HepG2 (cell line): ENCODE results near the gene PRKAR1B. TPM values are rescaled to one million over a fixed set of nuclear protein-coding genes. Genes with fewer than 3 reads are reported as not detected.

Source experiments
- ATF7-NPFF ChIP-seq: sonication (generic); formaldehyde crosslinking; IDR thresholded peaks from 2 replicates; pipeline ENCODE4 v1.8.1; 2023; ENCODE audit warnings: mild to moderate bottlenecking, low read depth, missing genetic modification reagents, moderate library complexity
- HMGA1 ChIP-seq: sonication (generic); formaldehyde crosslinking; conservative IDR thresholded peaks from 2 replicates; pipeline ENCODE4 v1.4.0; 2020; ENCODE audit warnings: missing genetic modification reagents
- MATR3 ChIP-seq: sonication (generic); formaldehyde crosslinking; IDR thresholded peaks from 2 replicates; pipeline ENCODE4 v1.4.0; 2020; ENCODE audit warnings: missing genetic modification reagents
- MTF2 ChIP-seq: sonication (generic); formaldehyde crosslinking; IDR thresholded peaks from 2 replicates; pipeline ENCODE4 v1.5.0; 2020; ENCODE audit warnings: missing genetic modification reagents, borderline replicate concordance
- MYC ChIP-seq: sonication (generic); formaldehyde crosslinking; IDR thresholded peaks from 2 replicates; pipeline ENCODE4 v1.9.0; 2021; ENCODE audit warnings: missing genetic modification reagents, borderline replicate concordance
- NAIF1 ChIP-seq: sonication (generic); formaldehyde crosslinking; IDR thresholded peaks from 2 replicates; pipeline ENCODE4 v1.5.0; 2020; ENCODE audit warnings: mild to moderate bottlenecking, missing genetic modification reagents, borderline replicate concordance
- WIZ ChIP-seq: sonication (generic); formaldehyde crosslinking; IDR thresholded peaks from 2 replicates; pipeline ENCODE4 v1.5.1; 2020; ENCODE audit warnings: mild to moderate bottlenecking, missing genetic modification reagents
- ZBTB1 ChIP-seq: sonication (generic); formaldehyde crosslinking; IDR thresholded peaks from 2 replicates; pipeline ENCODE4 v1.4.0; 2020; ENCODE audit warnings: missing genetic modification reagents, borderline replicate concordance
- ZNF484 ChIP-seq: sonication (generic); formaldehyde crosslinking; IDR thresholded peaks from 2 replicates; pipeline ENCODE4 v1.5.1; 2020; ENCODE audit warnings: mild to moderate bottlenecking, low read depth, missing genetic modification reagents, borderline replicate concordance
- polyA plus RNA-seq, 8 experiments: library from polyadenylated mRNA; depleted of rRNA in 3 of 8; stranded (reverse) in 7 of 8; unstranded in 1 of 8; fragments of >200 nt; fragmentation: Illumina TruSeq in 4 of 8; extraction: Trizol in 4 of 8; gene quantifications; 2 replicates each; pipeline versions ENCODE4 v1.2.1 to v1.2.3, GENCODE V29; 2011 to 2016; ENCODE audit warnings: low read depth in 4 of 8, missing spikeins in 1 of 8, mixed read lengths in 1 of 8; ENCODE audit not compliant: insufficient read depth in 1 of 8
- total RNA-seq, 5 experiments: library from RNA; depleted of rRNA; stranded (reverse); fragments of >200 nt; fragmentation: Illumina TruSeq; extraction: Trizol; gene quantifications; 2 replicates each; pipeline ENCODE4 v1.2.3, GENCODE V29; 2016; ENCODE audit warnings: low read depth in 1 of 5
- TF ChIP-seq, protein P1 (sequence below): sonication (generic); formaldehyde crosslinking; IDR thresholded peaks from 2 replicates; pipeline ENCODE4 v1.9.0; 2021; ENCODE audit warnings: mild to moderate bottlenecking, missing genetic modification reagents
- TF ChIP-seq, protein P2 (sequence below): sonication (generic); formaldehyde crosslinking; IDR thresholded peaks from 2 replicates; pipeline ENCODE4 v1.5.0; 2020; ENCODE audit warnings: missing genetic modification reagents
- TF ChIP-seq, protein P3 (sequence below), 2 experiments: fragments of 450-650 bp in 1 of 2; sonication (generic) in 1 of 2; formaldehyde crosslinking in 1 of 2; IDR thresholded peaks; 2 replicates each; pipeline versions ENCODE4 v1.6.1 to v1.8.0; 2016 to 2022; ENCODE audit warnings: antibody characterized with exemption in 1 of 2, mild to moderate bottlenecking in 1 of 2, missing genetic modification reagents in 1 of 2

Gene PRKAR1B
- total and polyA plus RNA-seq, 2 of the 13 experiments (the other 11 are each of a cell fraction or from before 2014, with no cell fraction given): 7.9 to 28.2 TPM

DNA sequence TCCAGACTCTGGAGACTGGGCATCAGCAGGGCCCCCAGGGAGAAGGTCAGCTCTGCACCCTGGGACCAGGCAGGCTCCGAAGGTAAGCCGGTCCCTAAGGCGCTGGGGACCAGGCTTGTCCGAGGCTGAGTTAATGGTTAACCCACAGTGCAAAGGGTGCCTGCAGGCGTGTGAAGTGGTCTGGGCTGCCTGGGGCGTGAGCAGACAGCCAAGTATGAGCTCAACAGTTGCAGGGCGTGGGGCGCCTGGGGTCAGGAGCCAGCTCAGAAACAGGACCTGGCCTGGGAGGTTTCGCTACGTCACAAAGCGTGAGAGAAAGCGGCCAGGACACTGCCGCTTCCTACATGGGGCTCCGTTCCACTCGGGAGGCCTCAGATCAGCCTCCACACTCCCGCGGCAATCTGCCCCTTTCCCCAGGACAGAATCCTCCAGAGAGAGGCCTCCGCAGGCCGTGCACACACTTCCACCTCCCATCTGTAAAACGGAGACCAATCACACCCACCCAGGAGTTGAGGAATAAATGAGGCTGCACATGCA, 223.4 kb downstream of the PRKAR1B start (continued):
- TF ChIP-seq, protein P1, sequence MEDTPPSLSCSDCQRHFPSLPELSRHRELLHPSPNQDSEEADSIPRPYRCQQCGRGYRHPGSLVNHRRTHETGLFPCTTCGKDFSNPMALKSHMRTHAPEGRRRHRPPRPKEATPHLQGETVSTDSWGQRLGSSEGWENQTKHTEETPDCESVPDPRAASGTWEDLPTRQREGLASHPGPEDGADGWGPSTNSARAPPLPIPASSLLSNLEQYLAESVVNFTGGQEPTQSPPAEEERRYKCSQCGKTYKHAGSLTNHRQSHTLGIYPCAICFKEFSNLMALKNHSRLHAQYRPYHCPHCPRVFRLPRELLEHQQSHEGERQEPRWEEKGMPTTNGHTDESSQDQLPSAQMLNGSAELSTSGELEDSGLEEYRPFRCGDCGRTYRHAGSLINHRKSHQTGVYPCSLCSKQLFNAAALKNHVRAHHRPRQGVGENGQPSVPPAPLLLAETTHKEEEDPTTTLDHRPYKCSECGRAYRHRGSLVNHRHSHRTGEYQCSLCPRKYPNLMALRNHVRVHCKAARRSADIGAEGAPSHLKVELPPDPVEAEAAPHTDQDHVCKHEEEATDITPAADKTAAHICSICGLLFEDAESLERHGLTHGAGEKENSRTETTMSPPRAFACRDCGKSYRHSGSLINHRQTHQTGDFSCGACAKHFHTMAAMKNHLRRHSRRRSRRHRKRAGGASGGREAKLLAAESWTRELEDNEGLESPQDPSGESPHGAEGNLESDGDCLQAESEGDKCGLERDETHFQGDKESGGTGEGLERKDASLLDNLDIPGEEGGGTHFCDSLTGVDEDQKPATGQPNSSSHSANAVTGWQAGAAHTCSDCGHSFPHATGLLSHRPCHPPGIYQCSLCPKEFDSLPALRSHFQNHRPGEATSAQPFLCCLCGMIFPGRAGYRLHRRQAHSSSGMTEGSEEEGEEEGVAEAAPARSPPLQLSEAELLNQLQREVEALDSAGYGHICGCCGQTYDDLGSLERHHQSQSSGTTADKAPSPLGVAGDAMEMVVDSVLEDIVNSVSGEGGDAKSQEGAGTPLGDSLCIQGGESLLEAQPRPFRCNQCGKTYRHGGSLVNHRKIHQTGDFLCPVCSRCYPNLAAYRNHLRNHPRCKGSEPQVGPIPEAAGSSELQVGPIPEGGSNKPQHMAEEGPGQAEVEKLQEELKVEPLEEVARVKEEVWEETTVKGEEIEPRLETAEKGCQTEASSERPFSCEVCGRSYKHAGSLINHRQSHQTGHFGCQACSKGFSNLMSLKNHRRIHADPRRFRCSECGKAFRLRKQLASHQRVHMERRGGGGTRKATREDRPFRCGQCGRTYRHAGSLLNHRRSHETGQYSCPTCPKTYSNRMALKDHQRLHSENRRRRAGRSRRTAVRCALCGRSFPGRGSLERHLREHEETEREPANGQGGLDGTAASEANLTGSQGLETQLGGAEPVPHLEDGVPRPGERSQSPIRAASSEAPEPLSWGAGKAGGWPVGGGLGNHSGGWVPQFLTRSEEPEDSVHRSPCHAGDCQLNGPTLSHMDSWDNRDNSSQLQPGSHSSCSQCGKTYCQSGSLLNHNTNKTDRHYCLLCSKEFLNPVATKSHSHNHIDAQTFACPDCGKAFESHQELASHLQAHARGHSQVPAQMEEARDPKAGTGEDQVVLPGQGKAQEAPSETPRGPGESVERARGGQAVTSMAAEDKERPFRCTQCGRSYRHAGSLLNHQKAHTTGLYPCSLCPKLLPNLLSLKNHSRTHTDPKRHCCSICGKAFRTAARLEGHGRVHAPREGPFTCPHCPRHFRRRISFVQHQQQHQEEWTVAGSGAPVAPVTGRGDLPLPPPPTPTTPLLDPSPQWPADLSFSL (CRISPR knock-in tag): no peak
- TF ChIP-seq ZNF484 (no peak), WIZ (CRISPR knock-in tag) (no peak), NAIF1 (CRISPR knock-in tag) (no peak), MTF2 (CRISPR knock-in tag) (no peak), ATF7-NPFF (peak; percentile 20; the same call in 1 of the 2 replicates), HMGA1 (CRISPR knock-in tag) (no peak), MATR3 (CRISPR knock-in tag) (no peak), ZBTB1 (CRISPR knock-in tag) (no peak), MYC (CRISPR knock-in tag) (peak; percentile 84; the same call in 1 of the 2 replicates)
- TF ChIP-seq, protein P2, sequence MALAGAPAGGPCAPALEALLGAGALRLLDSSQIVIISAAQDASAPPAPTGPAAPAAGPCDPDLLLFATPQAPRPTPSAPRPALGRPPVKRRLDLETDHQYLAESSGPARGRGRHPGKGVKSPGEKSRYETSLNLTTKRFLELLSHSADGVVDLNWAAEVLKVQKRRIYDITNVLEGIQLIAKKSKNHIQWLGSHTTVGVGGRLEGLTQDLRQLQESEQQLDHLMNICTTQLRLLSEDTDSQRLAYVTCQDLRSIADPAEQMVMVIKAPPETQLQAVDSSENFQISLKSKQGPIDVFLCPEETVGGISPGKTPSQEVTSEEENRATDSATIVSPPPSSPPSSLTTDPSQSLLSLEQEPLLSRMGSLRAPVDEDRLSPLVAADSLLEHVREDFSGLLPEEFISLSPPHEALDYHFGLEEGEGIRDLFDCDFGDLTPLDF (CRISPR knock-in tag): no peak
- TF ChIP-seq, protein P3, sequence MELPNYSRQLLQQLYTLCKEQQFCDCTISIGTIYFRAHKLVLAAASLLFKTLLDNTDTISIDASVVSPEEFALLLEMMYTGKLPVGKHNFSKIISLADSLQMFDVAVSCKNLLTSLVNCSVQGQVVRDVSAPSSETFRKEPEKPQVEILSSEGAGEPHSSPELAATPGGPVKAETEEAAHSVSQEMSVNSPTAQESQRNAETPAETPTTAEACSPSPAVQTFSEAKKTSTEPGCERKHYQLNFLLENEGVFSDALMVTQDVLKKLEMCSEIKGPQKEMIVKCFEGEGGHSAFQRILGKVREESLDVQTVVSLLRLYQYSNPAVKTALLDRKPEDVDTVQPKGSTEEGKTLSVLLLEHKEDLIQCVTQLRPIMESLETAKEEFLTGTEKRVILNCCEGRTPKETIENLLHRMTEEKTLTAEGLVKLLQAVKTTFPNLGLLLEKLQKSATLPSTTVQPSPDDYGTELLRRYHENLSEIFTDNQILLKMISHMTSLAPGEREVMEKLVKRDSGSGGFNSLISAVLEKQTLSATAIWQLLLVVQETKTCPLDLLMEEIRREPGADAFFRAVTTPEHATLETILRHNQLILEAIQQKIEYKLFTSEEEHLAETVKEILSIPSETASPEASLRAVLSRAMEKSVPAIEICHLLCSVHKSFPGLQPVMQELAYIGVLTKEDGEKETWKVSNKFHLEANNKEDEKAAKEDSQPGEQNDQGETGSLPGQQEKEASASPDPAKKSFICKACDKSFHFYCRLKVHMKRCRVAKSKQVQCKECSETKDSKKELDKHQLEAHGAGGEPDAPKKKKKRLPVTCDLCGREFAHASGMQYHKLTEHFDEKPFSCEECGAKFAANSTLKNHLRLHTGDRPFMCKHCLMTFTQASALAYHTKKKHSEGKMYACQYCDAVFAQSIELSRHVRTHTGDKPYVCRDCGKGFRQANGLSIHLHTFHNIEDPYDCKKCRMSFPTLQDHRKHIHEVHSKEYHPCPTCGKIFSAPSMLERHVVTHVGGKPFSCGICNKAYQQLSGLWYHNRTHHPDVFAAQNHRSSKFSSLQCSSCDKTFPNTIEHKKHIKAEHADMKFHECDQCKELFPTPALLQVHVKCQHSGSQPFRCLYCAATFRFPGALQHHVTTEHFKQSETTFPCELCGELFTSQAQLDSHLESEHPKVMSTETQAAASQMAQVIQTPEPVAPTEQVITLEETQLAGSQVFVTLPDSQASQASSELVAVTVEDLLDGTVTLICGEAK (IDR thresholded peaks at IDR 0.05): no peak
- TF ChIP-seq, protein P3 (CRISPR knock-in tag; IDR thresholded peaks at IDR 0.05): no peak; the same call in 1 of the 2 replicates
